Thoracic aorta (tissue), 2 donors: ENCODE data around the gene ZDHHC7. TPM values are rescaled to one million over a fixed set of nuclear protein-coding genes. Genes with fewer than 3 reads are reported as not detected.

Experiments used
- ATAC-seq: fragments of 150-250 bp; one replicate; pipeline ENCODE4 v1.8.0; 2017; ENCODE audit warnings: low read depth; ENCODE audit not compliant: insufficient number of reproducible peaks, low FRiP score
- DNase-seq: peaks from one replicate; pipeline ENCODE4 v3.0.0-alpha.2; 2020; ENCODE audit warnings: low spot score
- H3K27ac ChIP-seq, 2 donors: fragments of 200-600 bp; sonication (generic); 1 replicate in 1 of 2; 2 replicates in 1 of 2; pipeline ENCODE4 v1.5.1; 2016; ENCODE audit warnings: mild to moderate bottlenecking in 2 of 2, moderate library complexity in 2 of 2
- H3K27me3 ChIP-seq: fragments of 200-600 bp; sonication (generic); replicated peaks from 2 replicates; pipeline ENCODE4 v1.6.0; 2016; ENCODE audit warnings: mild to moderate bottlenecking; ENCODE audit not compliant: insufficient read depth
- H3K36me3 ChIP-seq: fragments of 200-600 bp; sonication (generic); one replicate; pipeline ENCODE4 v1.5.1; 2016
- H3K4me1 ChIP-seq, 2 donors: fragments of 200-600 bp; sonication (generic); 1 replicate in 1 of 2; 2 replicates in 1 of 2; pipeline versions ENCODE4 v1.5.1 to v1.6.0; 2016; ENCODE audit warnings: low read depth in 2 of 2, mild to moderate bottlenecking in 1 of 2; ENCODE audit not compliant: control insufficient read depth in 1 of 2
- H3K4me3 ChIP-seq: fragments of 200-600 bp; sonication (generic); 2 replicates; pipeline ENCODE4 v1.5.1; 2016; ENCODE audit warnings: mild to moderate bottlenecking
- H3K9me3 ChIP-seq: fragments of 200-600 bp; sonication (generic); 2 replicates; pipeline ENCODE4 v1.5.1; 2016
- total RNA-seq, 2 donors: library from RNA; depleted of rRNA; stranded (reverse); fragments of >200 nt; gene quantifications; one replicate each; pipeline versions ENCODE4 v1.1.0 to v1.2.3, GENCODE V29; 2016
- TF ChIP-seq, protein P1 (sequence below): fragments of 200-600 bp; sonication (generic); IDR thresholded peaks from one replicate; pipeline ENCODE4 v1.5.1; 2019; ENCODE audit warnings: antibody characterized with exemption

ZDHHC7 gene
- total RNA-seq, 2 donors from 2014 or later = 63.7 to 80.8 TPM

GRCh38 chr16:84932681-84933080, 78.7 kb downstream of the ZDHHC7 start:
- ATAC-seq = no peak
- Histone ChIP-seq H3K4me1 (peaks cover 20 to 46% of the 10 kb centered on the region in 2 donors), H3K27me3 (no peaks in the 10 kb centered on the region), H3K9me3 (no peaks in the 10 kb centered on the region), H3K27ac (peak overlapping the region in 1 of 2 donors; percentile 73), H3K4me3 (no peak overlapping the region), H3K36me3 (no peaks in the 10 kb centered on the region)
- DNase-seq = no peak
- TF ChIP-seq, protein P1, sequence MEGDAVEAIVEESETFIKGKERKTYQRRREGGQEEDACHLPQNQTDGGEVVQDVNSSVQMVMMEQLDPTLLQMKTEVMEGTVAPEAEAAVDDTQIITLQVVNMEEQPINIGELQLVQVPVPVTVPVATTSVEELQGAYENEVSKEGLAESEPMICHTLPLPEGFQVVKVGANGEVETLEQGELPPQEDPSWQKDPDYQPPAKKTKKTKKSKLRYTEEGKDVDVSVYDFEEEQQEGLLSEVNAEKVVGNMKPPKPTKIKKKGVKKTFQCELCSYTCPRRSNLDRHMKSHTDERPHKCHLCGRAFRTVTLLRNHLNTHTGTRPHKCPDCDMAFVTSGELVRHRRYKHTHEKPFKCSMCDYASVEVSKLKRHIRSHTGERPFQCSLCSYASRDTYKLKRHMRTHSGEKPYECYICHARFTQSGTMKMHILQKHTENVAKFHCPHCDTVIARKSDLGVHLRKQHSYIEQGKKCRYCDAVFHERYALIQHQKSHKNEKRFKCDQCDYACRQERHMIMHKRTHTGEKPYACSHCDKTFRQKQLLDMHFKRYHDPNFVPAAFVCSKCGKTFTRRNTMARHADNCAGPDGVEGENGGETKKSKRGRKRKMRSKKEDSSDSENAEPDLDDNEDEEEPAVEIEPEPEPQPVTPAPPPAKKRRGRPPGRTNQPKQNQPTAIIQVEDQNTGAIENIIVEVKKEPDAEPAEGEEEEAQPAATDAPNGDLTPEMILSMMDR = no peak

- ATAC-seq (no peak), DNase-seq (no peak)
- no peak overlapping the region for H3K4me3 ChIP-seq
- no peak overlapping the region for H3K27ac ChIP-seq
- no peaks in the 10 kb centered on the region for H3K36me3 ChIP-seq
- TF ChIP-seq, protein P1 = no peak
- no peaks in the 10 kb centered on the region for H3K9me3 ChIP-seq
- peaks cover 20 to 49% of the 10 kb centered on the region in 2 donors for H3K4me1 ChIP-seq
- no peaks in the 10 kb centered on the region for H3K27me3 ChIP-seq
Measured at GRCh38 chr16:84931506-84931905, 79.8 kb downstream of the ZDHHC7 start.

DNA sequence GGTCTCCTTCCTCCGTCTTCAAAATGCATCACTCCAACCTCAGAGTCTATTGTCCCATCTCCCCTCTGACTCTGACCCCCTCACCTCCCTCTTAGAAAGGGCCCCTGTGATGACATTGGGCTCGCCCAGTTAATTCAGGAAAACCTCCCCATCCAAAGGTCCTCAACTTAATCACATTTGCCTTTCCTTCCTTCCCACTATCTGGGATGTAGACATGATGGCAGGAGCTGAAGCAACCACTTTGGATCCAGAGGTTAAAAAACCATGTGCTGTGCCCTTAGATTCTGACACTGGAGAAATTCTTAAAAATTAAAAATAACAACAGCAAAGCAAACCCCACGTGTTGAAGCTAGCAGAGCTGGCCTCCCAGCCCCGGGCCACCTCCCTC, 80.2 kb downstream of the ZDHHC7 start:
- H3K4me1 ChIP-seq = peaks cover 20 to 49% of the 10 kb centered on the region in 2 donors
- H3K27ac ChIP-seq = no peak overlapping the region
- H3K9me3 ChIP-seq = no peaks in the 10 kb centered on the region
- TF ChIP-seq, protein P1 = no peak
- no peak for ATAC-seq
- no peak for DNase-seq
- H3K36me3 ChIP-seq = no peaks in the 10 kb centered on the region
- no peak overlapping the region for H3K4me3 ChIP-seq
- no peaks in the 10 kb centered on the region for H3K27me3 ChIP-seq

DNA sequence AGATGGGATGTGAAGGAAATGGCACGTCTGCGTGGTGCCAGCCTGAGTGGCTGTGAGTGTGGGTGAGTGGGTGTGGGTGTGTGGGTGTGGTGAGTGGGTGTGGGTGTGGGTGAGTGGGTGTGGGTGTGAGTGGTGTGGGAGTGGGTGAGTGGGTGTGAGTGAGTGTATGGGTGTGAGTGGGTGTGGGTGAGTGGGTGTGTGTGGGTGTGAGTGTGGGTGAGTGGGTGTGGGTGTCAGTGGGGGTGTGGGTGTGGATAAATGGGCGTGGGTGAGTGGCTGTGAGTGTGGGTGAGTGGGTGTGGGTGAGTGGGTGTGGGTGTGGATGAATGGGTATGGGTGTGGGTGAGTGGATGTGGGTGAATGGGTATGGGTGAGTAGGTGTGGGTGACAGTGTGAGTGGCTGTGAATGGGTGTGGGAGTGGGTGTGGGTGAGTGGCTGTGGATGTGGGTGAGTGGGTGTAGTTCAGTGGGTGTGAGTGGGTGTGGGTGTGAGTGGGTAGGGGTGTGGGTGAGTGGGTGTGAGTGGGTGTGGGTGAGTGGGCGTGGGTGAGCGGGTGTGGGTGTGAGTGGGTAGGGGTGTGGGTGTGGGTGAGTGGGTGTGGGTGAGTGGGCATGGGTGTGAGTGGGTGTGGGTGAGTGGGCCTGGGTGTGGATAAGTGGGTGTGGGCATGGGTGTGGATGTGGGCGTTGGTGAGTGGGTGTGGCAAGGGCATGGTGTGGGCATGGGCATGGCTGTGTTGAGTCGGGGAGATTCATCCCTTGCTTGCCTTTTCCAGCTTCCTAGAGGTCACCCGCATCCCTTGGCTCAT, 80.8 kb downstream of the ZDHHC7 start:
- no peaks in the 10 kb centered on the region for H3K27me3 ChIP-seq
- no peak overlapping the region for H3K27ac ChIP-seq
- no peak for DNase-seq
- H3K4me1 ChIP-seq = peaks cover 20 to 49% of the 10 kb centered on the region in 2 donors
- H3K36me3 ChIP-seq = no peaks in the 10 kb centered on the region
- no peak for ATAC-seq
- H3K4me3 ChIP-seq = no peak overlapping the region
- H3K9me3 ChIP-seq = no peaks in the 10 kb centered on the region
- TF ChIP-seq, protein P1 = no peak

DNA sequence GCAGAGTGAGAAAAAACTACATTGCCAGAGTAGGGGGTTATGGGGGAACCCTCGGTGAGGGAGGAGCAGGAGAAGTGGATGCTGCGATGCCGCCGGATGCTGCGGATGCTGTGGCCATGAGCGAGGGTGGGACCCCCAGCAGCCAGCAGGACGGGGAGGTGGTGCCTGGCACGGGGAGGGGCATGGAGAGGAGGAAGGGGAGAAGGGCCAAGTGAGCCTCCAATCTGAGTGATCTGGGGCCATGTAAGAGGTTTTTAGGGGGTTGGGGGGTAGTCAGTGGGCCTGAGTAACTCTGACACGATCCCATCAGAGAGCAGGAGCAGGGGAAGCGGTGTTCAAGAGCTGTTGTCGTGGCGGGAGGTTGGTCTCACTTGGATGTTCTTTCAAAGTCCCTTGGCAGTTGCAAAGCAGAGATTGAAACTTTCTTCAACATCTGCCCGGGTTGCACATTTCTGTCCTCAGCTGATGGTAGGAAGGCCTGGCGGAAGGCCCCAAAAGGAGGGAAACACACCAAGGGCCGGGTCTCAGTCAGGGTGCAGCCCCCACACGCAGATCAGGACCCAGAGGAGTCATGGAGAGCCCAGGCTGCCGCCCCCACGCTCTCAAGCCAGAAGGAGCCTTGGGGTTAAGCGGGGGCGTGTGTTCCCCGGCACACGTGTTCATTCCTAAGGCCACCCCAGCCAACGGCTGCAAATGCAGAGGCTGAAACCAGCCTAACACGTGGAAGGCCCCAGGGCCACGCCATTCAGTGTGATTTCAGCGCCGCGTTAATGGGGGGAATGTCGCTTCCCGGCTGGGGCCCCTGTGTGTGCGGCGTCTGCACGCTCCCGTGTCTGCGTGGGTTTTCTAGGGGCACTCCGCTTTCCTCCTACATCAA, 81.7 kb downstream of the ZDHHC7 start:
- Histone ChIP-seq H3K27me3 (no peaks in the 10 kb centered on the region), H3K4me1 (peaks cover 20 to 46% of the 10 kb centered on the region in 2 donors), H3K27ac (peak overlapping the region; percentile 20 to 42), H3K9me3 (no peaks in the 10 kb centered on the region), H3K36me3 (no peaks in the 10 kb centered on the region), H3K4me3 (no peak overlapping the region)
- TF ChIP-seq, protein P1 = no peak
- DNase-seq (no peak), ATAC-seq (no peak)
